GM19035 (cell line): ENCODE results near the gene GOLGA7B.

Source experiments
- ATAC-seq: cut with Tn5 transposase; IDR thresholded peaks from one replicate; pipeline ENCODE4 v1.9.1; 2021; ENCODE audit not compliant: unreplicated experiment

The GOLGA7B gene

GRCh38 chr10:97916586-97916985 is 66.9 kb downstream of the GOLGA7B start:
- no peak for ATAC-seq

DNA sequence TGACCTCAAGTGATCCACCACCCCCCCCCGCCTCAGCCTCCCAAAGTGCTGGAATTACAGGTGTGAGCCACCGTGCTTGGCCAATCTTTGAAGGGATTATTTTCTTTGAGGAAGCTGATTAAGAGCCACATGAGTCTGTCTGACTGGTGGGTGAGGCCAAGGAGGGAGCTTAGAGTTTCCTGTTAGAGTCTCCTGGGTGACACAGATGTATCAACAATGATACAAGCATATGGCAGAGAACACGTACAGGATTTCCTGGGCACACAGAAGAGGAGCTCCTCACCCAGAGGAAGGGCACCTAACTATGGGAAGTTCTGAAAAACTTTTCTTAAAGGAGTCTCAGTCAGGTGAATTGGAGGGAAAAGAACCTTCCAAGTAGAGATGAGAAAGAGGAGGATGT is 69.4 kb downstream of the GOLGA7B start:
- no peak for ATAC-seq

DNA sequence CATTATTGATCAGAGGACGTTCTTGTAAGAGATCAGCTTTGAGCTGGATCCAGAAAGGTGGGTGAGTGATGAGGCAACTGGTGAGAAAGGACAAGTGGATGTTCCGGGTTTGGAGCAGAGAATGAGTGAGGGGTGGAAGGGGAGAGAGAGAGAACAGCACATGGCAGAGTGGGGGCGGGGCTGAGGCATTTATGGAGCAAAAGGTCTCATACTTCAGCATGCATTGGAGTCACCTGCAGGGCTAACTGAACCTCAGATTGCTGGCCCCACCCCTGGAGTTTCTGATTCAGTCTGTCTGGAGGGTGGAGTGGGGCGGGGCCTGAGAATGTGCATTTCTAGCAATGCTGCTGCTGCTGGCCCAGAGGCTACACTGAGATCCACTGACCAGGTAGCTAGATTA is 71.2 kb downstream of the GOLGA7B start:
- no peak for ATAC-seq
